Erythroblast (primary cell): Measurements from ENCODE around the gene AGTRAP.

Source experiments
- GATA1 ChIP-seq: IDR thresholded peaks from 2 replicates; pipeline ENCODE4 v1.6.1; 2011; ENCODE audit warnings: low read depth, mild to moderate bottlenecking, control low read depth, low read length, moderate library complexity
- POLR2A ChIP-seq: IDR thresholded peaks from 2 replicates; pipeline ENCODE4 v1.6.1; 2011; ENCODE audit warnings: mild to moderate bottlenecking, low read length

DNA sequence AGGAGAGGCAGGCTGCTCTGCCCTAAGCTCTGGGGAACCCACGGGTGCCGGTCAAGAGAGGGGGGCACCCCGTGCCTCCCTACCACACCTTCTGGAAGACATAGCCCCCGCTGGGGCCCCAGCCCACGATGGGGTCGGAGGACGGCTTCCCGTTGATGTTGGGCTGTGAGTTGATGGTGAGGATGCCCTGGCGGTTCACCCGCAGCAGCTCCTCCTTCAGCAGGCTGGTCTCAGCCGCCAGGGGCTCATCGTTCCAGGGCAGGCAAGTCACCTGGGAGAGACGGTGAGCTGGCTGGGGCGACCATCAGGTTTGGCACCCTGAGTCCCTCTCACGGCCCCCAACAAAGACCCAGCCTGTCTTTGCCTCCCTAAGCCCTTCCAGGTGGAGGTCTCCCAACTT lies 57.9 kb downstream of the AGTRAP start:
- TF ChIP-seq POLR2A (no peak), GATA1 (no peak)
